ENCODE data around the gene SH3PXD2A.

Gene SH3PXD2A

GRCh38 chr10:103559776-103560175 is 295.6 kb downstream of the SH3PXD2A start:
- no peak for DNase-seq (ENCODE audit: low spot score)

GRCh38 chr10:103558911-103559310 is 296.5 kb downstream of the SH3PXD2A start:
- DNase-seq (ENCODE audit: low spot score), result no peak

- DNase-seq (ENCODE audit: low spot score), result no peak
These were observed 297.9 kb downstream of the SH3PXD2A start for GRCh38 chr10:103557455-103557854.

DNA sequence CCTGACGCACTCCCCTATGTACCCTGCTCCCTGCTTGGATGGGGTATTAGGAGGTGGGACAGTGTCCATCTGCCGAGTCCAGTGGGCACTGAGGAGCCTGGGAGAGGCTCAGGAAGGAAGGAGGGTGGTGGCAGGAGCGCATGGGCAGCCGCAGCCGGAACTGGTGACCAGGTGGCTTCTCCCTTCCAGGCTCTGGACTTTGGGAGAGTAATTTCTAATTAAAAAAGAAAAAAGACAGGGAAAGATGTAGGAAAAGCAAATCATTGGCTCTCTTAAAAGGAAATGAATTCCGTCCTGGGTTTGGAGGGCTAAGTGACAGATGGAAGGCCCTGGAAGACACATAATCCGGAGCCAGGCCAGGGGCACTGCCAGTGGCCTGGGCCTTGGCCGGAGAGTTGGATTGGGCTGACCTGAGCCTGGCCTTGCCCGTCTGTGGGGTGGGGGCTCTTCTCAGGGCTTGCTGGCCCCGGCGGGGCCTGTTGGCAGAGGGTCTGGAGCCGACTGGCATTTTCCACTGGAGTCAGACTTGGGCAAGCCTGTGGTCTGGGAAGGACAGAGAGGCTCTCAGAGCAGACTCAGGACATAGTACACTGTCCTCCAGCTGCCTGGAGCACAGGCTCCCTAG is 298.9 kb downstream of the SH3PXD2A start:
- no peak for DNase-seq (ENCODE audit: low spot score)

- no peak for DNase-seq (ENCODE audit: low spot score)
These were observed 299.7 kb downstream of the SH3PXD2A start for GRCh38 chr10:103555712-103556111.

GRCh38 chr10:103555325-103555649 is 300.1 kb downstream of the SH3PXD2A start:
- DNase-seq (ENCODE audit: low spot score), result no peak

DNA sequence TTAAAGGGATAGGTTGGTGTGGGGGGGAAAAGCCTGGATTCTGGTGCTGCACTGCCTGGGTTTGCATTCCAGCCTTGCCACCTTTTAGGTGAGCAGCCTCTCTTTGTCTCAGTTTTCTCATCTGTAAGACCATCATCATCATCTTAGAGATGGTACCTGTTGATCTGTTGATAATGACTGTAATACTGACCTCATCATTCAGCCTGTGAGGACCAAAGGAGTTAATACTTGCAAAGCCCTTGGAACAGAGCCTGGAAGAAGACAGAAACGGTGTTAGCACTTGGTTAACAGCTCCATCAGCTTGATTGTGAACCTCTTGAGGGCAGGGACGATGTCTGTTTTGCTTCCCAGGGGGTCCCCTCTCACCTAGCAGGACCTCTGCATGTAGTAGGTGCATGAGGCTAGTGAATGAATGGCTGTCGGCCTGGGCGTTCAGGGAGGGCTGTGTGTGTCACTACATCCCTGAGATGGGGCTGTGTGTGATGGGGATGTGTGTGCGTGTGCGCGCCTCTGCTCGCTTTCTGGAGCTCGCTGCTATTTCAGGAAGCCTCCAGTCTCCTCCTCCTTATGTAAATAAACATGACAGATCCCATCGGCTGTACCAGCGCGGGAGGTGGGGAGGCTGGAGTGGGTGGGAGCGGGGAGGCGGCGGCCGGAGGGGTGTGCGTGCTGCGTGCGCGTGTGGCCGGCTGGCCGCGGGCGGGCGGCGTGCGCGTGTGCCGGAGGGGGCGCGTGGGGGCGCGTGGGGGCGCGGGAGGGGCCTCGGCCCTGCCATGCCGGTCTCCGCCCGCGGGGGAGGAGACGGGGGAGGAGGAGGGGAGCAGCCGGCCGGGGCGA is 300.7 kb downstream of the SH3PXD2A start:
- peak; percentile 84 for DNase-seq (ENCODE audit: low spot score)

DNA sequence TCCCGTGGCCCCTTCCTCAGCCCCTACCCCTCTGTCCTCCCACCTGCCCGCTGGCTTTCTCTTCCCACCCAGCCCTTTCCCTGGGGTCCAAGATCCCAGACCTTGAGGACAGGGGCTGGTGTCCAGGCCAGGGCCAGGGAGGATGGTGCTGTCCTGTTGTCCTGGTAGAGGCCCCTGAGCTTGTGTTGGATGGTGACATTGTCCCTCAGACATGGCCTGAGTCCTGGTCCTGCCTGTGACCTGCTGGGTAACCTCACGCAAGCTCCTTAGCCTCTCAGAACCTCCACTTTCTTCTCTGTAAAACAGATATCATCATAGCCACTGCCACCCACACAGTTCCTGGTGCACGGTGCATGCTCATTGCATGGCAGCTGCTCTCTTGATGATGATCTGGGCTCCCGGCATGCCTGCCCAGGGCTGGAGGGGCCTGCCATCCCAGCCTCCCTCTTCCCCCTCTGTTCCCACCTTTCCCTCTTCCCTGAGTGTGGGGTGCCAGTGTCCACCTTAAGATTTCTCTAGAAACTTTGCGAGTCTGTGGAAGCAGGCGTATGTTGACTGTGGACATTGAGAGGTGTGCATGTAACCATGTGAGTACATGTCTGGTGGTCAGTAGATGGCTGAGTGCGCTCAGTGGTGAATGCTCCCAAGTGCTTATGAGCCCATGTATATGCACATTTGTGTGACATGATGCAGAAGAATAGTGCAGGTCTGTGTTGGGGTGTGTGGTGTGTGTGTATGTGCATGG is 301.5 kb downstream of the SH3PXD2A start:
- DNase-seq (ENCODE audit: low spot score), result no peak

DNA sequence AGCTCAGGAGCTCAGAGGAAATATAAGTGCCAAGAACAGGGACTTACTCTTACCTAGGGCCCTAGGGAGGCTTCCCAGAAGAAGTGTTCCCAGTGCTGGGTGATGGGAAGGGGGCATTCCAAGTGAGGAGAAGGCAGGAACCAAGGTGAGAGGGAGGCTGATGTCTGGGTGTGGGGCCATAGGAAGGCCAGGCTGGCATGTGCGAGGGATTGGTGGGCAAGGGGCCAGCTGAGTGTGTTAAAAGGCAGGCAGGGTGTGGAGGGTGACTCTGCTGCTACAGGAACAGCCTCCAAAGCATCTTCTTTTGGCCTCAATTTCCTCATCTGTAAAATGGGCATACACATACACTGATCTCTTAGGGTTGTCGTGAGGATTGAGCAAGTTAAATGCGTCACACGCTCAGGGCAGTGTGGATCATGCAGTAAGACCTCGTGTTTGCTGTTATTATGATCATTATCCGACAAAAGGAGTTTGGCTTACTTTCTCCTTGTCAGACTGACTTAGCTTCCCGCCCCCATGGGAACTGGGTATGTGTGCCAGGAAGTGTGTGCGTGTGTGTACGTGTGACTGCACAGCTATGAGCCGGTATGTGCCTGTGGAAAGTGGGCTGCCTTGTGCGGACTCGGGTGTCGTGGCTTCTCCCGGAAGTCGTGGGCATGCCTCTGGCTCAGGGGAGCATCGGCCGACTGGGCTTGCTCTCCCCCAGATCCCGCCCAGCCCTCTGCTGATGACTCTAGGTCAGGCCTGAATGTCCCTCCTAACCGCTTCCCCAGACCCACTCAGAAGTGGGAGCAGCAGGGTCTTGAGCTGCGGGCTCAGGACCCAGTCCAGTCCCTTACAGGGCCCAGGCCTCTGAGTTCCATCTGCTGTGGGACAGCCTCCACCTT is 302.3 kb downstream of the SH3PXD2A start:
- DNase-seq (ENCODE audit: low spot score), result no peak

- no peak for DNase-seq (ENCODE audit: low spot score)
These were observed 303.5 kb downstream of the SH3PXD2A start for GRCh38 chr10:103551619-103552602.

- no peak for DNase-seq (ENCODE audit: low spot score)
These were observed 305.1 kb downstream of the SH3PXD2A start for GRCh38 chr10:103550229-103550628.

- no peak for DNase-seq (ENCODE audit: low spot score)
These were observed 306.1 kb downstream of the SH3PXD2A start for GRCh38 chr10:103549349-103549685.

GRCh38 chr10:103548581-103549348 is 306.6 kb downstream of the SH3PXD2A start:
- DNase-seq (ENCODE audit: low spot score), result no peak

DNA sequence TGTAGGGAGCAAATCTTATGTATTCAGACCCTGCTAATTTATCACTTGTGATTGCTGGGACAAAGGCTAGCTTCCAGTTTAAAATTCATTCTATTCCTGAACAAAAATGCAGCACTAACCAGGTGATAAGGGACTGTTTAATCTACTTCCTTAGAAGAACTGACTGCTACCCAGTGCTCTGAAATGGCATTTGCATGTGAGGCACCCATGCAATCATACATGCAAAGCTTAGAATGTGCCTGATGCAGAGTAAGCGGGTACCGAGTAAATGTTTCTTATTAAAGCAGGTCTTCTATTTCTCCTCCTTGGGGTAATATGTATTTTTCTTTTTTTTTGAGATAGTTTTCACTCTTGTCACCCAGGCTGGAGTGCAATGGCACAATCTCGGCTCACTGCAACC is 307.4 kb downstream of the SH3PXD2A start:
- DNase-seq (ENCODE audit: low spot score), result no peak

DNA sequence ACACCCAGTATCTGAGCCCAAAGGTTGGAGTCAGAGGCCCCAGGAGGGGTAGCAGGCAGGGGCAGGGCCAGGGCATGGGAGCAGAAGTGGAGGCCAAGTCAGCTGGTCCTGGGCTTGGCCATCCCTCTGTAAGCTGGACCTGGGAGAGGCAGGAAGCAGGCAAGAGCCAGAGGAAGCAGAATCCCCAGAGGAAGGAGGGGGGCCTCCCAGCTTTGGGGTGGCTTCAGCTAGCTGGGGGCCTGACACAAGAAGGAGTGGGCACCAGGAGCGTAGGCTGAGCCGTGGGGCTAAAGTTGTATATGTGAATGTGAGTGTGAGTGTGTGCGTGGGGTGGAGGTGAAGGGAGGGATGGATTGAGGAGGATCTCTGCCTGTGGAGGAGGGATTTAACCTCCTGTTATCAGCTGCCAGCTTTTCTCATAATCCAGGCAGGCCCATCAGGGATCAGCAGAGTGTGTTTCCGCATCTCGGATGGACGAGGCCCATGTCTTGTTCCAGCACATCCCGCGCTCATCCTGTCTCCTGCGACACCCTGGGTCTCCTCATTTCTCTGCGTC is 307.9 kb downstream of the SH3PXD2A start:
- no peak for DNase-seq (ENCODE audit: low spot score)

DNA sequence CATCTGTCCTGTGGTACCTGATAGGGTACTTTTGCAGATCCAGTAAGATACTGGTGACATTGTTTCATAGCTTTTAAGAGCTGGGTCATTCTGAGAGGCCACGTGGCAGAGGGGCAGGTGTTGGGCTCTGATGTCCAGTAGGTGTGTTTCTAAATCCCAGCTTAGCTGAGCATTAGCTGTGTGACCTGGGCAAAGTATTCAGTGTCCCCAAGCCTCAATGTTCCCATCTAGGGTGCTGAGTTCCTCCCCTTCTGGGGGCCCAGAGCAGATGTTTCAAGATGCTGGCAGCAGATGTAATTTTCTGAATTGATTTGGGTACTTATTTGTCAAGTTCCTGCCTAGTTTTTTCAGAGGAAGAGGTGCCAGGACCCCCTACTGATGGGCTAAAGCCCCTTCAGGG is 309.0 kb downstream of the SH3PXD2A start:
- DNase-seq (ENCODE audit: low spot score), result peak; percentile 0

DNA sequence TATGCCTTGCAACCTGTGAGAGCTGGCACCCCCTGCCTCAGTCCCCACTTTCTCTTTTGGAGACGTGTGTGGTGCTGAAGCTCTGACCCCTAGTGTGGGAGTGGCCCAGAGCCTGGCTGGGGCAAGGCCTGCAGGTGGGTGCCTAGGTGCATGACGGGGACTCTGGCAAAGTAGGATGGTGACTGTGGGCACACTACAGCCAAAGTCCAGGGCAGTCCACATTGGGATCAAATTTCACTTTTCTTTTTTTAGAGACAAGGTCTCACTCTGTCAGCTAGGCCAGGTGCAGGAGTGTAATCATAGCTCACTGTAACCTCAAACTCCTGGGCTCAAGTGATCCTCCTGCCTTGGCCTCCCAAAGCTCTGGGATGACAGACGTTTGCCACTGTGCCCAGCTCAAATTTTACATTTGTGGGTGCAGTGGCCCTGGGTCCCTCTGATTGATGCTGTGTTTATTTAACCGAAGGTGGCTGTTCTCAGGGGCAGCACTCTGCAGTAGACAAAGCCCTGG is 309.6 kb downstream of the SH3PXD2A start:
- DNase-seq (ENCODE audit: low spot score), result peak; percentile 1

- DNase-seq (ENCODE audit: low spot score), result peak; percentile 1
These were observed 310.0 kb downstream of the SH3PXD2A start for GRCh38 chr10:103545366-103545765.

DNA sequence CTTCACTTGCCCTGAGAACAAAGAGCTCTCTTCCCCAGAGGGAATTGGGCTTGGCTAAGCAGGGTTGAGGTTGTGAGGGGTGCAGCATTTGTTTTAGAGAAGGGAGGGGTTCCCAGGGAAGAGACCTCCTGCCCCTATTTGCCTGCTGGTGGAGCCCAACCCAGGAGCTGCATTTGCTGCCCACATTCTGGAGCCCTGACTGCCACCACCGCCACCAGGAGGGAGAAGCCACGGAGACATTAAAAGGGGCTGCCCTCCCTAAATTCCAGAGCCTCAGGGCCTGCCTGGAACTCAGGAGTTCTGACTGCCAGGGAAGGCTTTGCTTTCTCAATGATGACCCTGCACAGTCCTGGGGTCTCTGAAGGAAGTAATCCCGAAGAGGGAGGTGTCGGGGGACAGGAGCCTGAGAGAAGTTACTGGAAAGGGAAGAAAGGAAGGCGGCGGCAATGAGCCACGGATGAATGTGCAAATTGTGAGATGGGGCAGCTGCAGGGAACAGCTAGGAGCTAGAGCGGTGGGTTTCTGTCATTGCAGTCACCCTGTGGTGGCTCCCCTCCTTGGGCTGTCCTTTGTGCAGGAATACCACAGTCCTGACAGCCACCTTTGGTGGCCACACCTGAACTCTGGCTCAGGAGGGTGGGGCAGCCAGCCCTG is 310.6 kb downstream of the SH3PXD2A start:
- DNase-seq (ENCODE audit: low spot score), result peak; percentile 1

Measured in AG08396 (cell line).